DND-41 (cell line): ENCODE data around the gene ZBED1.

Experiments used
- ATAC-seq: fragments of 200-7000 bp; cut with Tn5 transposase; 3 replicates; pipeline ENCODE4 v1.9.1; 2021; ENCODE audit warnings: low read depth; ENCODE audit not compliant: insufficient read depth
- DNase-seq: peaks from one replicate; pipeline ENCODE4 v3.0.0-alpha.2; 2020
- H2AFZ ChIP-seq: 2 replicates; pipeline ENCODE4 v1.6.0; 2012; ENCODE audit warnings: low read depth, low read length
- H3K27ac ChIP-seq: 2 replicates; pipeline ENCODE4 v1.5.1; 2012; ENCODE audit warnings: low read length, inconsistent platforms
- H3K27me3 ChIP-seq: fragments of 200-600 bp; sonication (generic); 2 replicates; pipeline ENCODE4 v1.6.0; 2012; ENCODE audit warnings: low read length, mild to moderate bottlenecking, inconsistent platforms; ENCODE audit not compliant: insufficient read depth, poor library complexity
- H3K36me3 ChIP-seq: 2 replicates; pipeline ENCODE4 v1.5.1; 2012; ENCODE audit warnings: low read length, inconsistent platforms; ENCODE audit not compliant: insufficient read depth
- H3K4me1 ChIP-seq: 2 replicates; pipeline ENCODE4 v1.5.1; 2012; ENCODE audit warnings: mild to moderate bottlenecking, low read length; ENCODE audit not compliant: insufficient read depth
- H3K4me2 ChIP-seq: 2 replicates; pipeline ENCODE4 v1.6.0; 2012; ENCODE audit warnings: mild to moderate bottlenecking, moderate library complexity, low read length, inconsistent platforms; ENCODE audit not compliant: insufficient read depth
- H3K4me3 ChIP-seq, 2 experiments: fragments of 200-600 bp in 1 of 2; shearing (Covaris generic) in 1 of 2; 2 replicates each; pipeline ENCODE4 v1.5.1; 2012 to 2016; ENCODE audit warnings: inconsistent platforms in 2 of 2, low read length in 2 of 2, mild to moderate bottlenecking in 2 of 2, low read depth in 1 of 2, moderate library complexity in 1 of 2
- H3K79me2 ChIP-seq: 2 replicates; pipeline ENCODE4 v1.6.0; 2012; ENCODE audit warnings: low read length, inconsistent platforms; ENCODE audit not compliant: insufficient read depth
- H3K9ac ChIP-seq: 2 replicates; pipeline ENCODE4 v1.6.0; 2012; ENCODE audit warnings: low read depth, mild to moderate bottlenecking, inconsistent platforms, low read length, moderate library complexity
- H3K9me3 ChIP-seq: 2 replicates; pipeline ENCODE4 v1.5.1; 2012; ENCODE audit warnings: low read length, moderate library complexity, mild to moderate bottlenecking, inconsistent platforms; ENCODE audit not compliant: insufficient read depth, severe bottlenecking
- H4K20me1 ChIP-seq: 2 replicates; pipeline ENCODE4 v1.6.0; 2012; ENCODE audit warnings: low read length; ENCODE audit not compliant: insufficient read depth
- EZH2 ChIP-seq: IDR thresholded peaks from 3 replicates; pipeline ENCODE4 v1.6.1; 2012; ENCODE audit warnings: borderline replicate concordance, low read depth, mild to moderate bottlenecking, moderate library complexity, low read length, inconsistent platforms; ENCODE audit not compliant: severe bottlenecking
- TF ChIP-seq, protein P1 (sequence below): IDR thresholded peaks from 2 replicates; pipeline ENCODE4 v1.5.1; 2012; ENCODE audit warnings: borderline replicate concordance, low read length, moderate library complexity, mild to moderate bottlenecking; ENCODE audit not compliant: poor library complexity, severe bottlenecking; ENCODE audit errors: extremely low read depth

The ZBED1 gene

DNA sequence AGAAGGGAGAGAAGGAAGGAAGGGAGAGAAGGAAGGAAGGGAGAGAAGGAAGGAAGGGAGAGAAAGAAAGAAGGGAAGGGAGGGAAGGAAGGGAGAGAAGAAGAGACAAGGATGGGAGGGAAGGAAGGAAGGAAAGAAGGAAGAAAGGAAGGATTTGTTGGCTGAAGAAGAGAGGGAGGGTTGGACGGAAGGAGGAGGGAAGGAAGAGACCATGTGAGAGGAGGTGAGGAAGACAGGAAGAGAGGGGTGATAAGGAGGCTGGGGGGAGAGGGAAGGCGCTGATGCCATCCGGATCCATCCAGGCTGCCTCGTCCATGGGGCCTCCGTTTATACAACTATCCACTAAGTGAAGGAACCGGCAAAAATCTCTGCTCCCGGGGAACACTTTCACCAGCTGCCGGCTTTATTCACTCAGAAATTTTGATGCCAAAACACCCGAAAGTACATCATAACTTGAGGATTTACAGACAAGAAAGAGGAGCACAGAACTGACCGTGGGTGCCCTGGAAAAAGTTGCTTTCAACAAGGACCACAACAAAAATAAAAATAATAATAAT, 14.9 kb downstream of the ZBED1 start:
- H3K27ac ChIP-seq = no peak overlapping the region
- peaks cover 48% of the 10 kb centered on the region for H4K20me1 ChIP-seq
- DNase-seq = no peak
- ATAC-seq = no peak
- H3K4me2 ChIP-seq = no peak overlapping the region
- no peak overlapping the region for H3K9ac ChIP-seq
- no peaks in the 10 kb centered on the region for H3K4me1 ChIP-seq
- H3K36me3 ChIP-seq = peaks cover 48% of the 10 kb centered on the region
- H3K9me3 ChIP-seq = no peaks in the 10 kb centered on the region
- no peaks in the 10 kb centered on the region for H3K27me3 ChIP-seq
- H2AFZ ChIP-seq = no peak overlapping the region
- H3K79me2 ChIP-seq = peaks cover 39% of the 10 kb centered on the region
- no peak overlapping the region for H3K4me3 ChIP-seq
- TF ChIP-seq EZH2 = no peak
- TF ChIP-seq, protein P1, sequence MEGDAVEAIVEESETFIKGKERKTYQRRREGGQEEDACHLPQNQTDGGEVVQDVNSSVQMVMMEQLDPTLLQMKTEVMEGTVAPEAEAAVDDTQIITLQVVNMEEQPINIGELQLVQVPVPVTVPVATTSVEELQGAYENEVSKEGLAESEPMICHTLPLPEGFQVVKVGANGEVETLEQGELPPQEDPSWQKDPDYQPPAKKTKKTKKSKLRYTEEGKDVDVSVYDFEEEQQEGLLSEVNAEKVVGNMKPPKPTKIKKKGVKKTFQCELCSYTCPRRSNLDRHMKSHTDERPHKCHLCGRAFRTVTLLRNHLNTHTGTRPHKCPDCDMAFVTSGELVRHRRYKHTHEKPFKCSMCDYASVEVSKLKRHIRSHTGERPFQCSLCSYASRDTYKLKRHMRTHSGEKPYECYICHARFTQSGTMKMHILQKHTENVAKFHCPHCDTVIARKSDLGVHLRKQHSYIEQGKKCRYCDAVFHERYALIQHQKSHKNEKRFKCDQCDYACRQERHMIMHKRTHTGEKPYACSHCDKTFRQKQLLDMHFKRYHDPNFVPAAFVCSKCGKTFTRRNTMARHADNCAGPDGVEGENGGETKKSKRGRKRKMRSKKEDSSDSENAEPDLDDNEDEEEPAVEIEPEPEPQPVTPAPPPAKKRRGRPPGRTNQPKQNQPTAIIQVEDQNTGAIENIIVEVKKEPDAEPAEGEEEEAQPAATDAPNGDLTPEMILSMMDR = no peak

DNA sequence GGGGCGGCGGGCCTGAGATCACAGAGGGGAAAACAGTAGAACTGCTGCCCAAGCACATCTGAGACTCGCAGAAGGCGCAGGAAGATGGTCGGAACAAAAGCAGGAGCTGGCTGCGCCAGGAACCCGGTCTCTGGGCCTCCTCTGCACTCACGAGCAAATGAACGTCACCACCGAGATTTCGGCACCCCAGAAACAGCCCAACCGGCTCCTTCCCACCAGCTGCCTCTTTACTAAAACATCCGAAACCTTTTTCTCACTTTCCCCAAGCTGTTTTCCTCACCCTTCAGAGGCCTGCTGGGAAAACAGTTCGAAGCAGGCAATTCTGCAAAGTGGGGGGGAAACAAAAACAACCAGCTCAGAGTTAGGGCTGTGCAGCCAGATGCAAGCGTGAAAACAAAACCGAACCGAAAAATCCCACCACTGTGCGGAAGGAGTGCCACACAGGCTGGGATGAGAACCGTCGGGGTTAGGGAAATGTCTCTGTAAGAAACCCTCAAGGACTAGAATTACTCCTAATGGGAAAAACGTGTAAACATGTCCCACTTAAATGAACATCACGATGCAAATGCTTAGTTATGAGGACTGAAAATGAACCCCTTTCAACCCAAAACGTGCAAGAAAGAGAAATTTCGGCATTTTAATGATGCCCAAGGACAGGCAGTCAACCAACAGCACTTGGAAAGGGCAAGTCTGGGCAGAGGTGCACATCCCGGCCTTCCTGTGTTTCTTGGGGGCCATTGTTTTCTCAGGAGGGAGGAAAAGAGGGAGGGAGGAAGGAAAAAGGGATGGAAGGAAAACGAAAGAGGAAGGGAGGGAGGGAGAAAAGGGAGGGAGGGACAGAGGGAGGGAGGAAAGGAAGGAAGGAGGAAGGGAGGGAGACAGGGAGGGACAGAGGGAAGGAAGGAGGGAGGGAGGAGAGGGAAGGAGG, 15.8 kb downstream of the ZBED1 start:
- Histone ChIP-seq H3K9me3 (no peaks in the 10 kb centered on the region), H3K27ac (no peak overlapping the region), H3K4me3 (no peak overlapping the region), H3K79me2 (peaks cover 38% of the 10 kb centered on the region), H3K4me1 (no peaks in the 10 kb centered on the region), H2AFZ (no peak overlapping the region), H3K36me3 (peaks cover 39% of the 10 kb centered on the region), H4K20me1 (peaks cover 40% of the 10 kb centered on the region), H3K27me3 (no peaks in the 10 kb centered on the region), H3K4me2 (no peak overlapping the region), H3K9ac (no peak overlapping the region)
- ATAC-seq (no peak), DNase-seq (no peak)
- TF ChIP-seq EZH2 = no peak
- TF ChIP-seq, protein P1 = no peak

DNA sequence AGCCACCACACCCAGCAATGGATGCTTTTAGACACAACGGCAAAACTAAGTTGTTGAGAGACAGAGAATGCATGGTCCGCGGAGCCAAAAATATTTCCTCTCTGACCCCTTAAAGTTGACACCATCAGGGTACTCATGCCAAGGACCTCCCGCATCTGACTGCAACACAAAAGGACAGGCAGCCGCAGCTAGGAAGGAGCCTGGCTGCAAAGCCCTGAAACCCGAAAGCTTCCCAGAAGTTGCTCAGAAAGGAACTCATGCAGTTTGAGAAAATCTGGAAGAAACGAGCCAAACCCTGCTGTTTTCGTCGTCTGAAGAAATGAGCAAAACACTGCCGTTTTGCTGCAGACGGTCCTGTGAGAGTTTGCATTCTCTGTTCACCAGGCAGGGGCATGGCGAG, 16.5 kb downstream of the ZBED1 start:
- Histone ChIP-seq H3K9me3 (no peaks in the 10 kb centered on the region), H3K4me3 (no peak overlapping the region), H3K4me1 (no peaks in the 10 kb centered on the region), H3K27ac (no peak overlapping the region), H3K79me2 (peaks cover 38% of the 10 kb centered on the region), H3K9ac (no peak overlapping the region), H3K4me2 (no peak overlapping the region), H4K20me1 (peaks cover 40% of the 10 kb centered on the region), H3K27me3 (no peaks in the 10 kb centered on the region), H2AFZ (no peak overlapping the region), H3K36me3 (peaks cover 32% of the 10 kb centered on the region)
- TF ChIP-seq, protein P1 = no peak
- TF ChIP-seq EZH2 = no peak
- no peak for ATAC-seq
- DNase-seq = no peak
